Thoracic aorta (tissue), 2 donors: ENCODE data around the gene APOE. TPM values are rescaled to one million over a fixed set of nuclear protein-coding genes. Genes with fewer than 3 reads are reported as not detected.
"Not testable (repeated sequence)": the region's sequence is repeated elsewhere in the genome, so short reads cannot be mapped to it uniquely, and the experiment has no call there.

Source experiments
- ATAC-seq: fragments of 150-250 bp; one replicate; pipeline ENCODE4 v1.8.0; 2017; ENCODE audit warnings: low read depth; ENCODE audit not compliant: insufficient number of reproducible peaks, low FRiP score
- DNase-seq: peaks from one replicate; pipeline ENCODE4 v3.0.0-alpha.2; 2020; ENCODE audit warnings: low spot score
- H3K27ac ChIP-seq, 2 donors: fragments of 200-600 bp; sonication (generic); 1 replicate in 1 of 2; 2 replicates in 1 of 2; pipeline ENCODE4 v1.5.1; 2016; ENCODE audit warnings: mild to moderate bottlenecking in 2 of 2, moderate library complexity in 2 of 2
- H3K27me3 ChIP-seq: fragments of 200-600 bp; sonication (generic); replicated peaks from 2 replicates; pipeline ENCODE4 v1.6.0; 2016; ENCODE audit warnings: mild to moderate bottlenecking; ENCODE audit not compliant: insufficient read depth
- H3K36me3 ChIP-seq: fragments of 200-600 bp; sonication (generic); one replicate; pipeline ENCODE4 v1.5.1; 2016
- H3K4me1 ChIP-seq, 2 donors: fragments of 200-600 bp; sonication (generic); 1 replicate in 1 of 2; 2 replicates in 1 of 2; pipeline versions ENCODE4 v1.5.1 to v1.6.0; 2016; ENCODE audit warnings: low read depth in 2 of 2, mild to moderate bottlenecking in 1 of 2; ENCODE audit not compliant: control insufficient read depth in 1 of 2
- H3K4me3 ChIP-seq: fragments of 200-600 bp; sonication (generic); 2 replicates; pipeline ENCODE4 v1.5.1; 2016; ENCODE audit warnings: mild to moderate bottlenecking
- H3K9me3 ChIP-seq: fragments of 200-600 bp; sonication (generic); 2 replicates; pipeline ENCODE4 v1.5.1; 2016
- total RNA-seq, 2 donors: library from RNA; depleted of rRNA; stranded (reverse); fragments of >200 nt; gene quantifications; one replicate each; pipeline versions ENCODE4 v1.1.0 to v1.2.3, GENCODE V29; 2016
- TF ChIP-seq, protein P1 (sequence below): fragments of 200-600 bp; sonication (generic); IDR thresholded peaks from one replicate; pipeline ENCODE4 v1.5.1; 2019; ENCODE audit warnings: antibody characterized with exemption

Gene APOE
- total RNA-seq, 2 donors from 2014 or later = 111 to 333 TPM

DNA sequence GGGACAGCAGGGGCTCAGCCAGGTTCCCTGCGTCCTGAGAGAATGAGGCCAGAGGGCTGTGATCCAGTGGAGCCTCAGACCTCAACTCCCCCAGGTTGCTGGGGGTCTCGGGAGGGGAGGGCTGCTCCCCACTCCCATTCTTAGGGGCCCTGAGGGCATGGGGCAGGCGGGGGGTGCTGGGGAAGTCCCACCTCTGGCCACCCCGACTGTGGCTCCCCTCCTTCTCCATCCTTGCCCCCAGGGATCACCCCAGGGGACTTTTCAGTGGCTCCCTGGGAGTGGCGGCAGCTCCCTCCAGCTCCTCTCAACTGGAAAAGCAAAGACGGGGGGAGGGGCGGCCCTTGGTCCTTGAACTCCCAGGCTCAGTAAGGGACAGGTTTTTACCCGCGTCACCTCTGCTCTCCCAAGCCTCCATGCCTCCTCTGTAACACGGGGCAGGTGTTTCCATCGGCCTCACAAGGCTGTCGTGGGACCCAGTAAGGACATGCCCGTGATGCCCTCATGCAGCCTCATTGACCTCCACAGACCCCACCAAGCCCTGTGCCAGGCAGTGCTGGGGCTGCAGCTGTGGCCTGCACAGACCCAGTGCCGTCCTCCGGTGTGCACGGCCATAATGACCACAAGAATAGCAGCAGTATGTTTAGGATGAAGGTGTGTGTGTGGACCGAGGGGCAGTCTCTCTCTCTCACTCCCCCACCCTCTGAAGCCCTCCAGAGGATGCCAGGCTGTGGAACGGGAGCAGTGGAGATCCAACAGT lies 26.1 kb upstream of the APOE start:
- H3K27me3 ChIP-seq = no peaks in the 10 kb centered on the region
- TF ChIP-seq, protein P1, sequence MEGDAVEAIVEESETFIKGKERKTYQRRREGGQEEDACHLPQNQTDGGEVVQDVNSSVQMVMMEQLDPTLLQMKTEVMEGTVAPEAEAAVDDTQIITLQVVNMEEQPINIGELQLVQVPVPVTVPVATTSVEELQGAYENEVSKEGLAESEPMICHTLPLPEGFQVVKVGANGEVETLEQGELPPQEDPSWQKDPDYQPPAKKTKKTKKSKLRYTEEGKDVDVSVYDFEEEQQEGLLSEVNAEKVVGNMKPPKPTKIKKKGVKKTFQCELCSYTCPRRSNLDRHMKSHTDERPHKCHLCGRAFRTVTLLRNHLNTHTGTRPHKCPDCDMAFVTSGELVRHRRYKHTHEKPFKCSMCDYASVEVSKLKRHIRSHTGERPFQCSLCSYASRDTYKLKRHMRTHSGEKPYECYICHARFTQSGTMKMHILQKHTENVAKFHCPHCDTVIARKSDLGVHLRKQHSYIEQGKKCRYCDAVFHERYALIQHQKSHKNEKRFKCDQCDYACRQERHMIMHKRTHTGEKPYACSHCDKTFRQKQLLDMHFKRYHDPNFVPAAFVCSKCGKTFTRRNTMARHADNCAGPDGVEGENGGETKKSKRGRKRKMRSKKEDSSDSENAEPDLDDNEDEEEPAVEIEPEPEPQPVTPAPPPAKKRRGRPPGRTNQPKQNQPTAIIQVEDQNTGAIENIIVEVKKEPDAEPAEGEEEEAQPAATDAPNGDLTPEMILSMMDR = no peak
- peaks cover 4 to 12% of the 10 kb centered on the region in 2 donors for H3K4me1 ChIP-seq
- H3K9me3 ChIP-seq = no peaks in the 10 kb centered on the region
- H3K4me3 ChIP-seq = no peak overlapping the region
- DNase-seq (no peak), ATAC-seq (no peak)
- peaks cover 29% of the 10 kb centered on the region for H3K36me3 ChIP-seq
- no peak overlapping the region for H3K27ac ChIP-seq

- peaks cover 23% of the 10 kb centered on the region for H3K36me3 ChIP-seq
- no peak overlapping the region for H3K4me3 ChIP-seq
- DNase-seq (no peak), ATAC-seq (no peak)
- no peaks in the 10 kb centered on the region for H3K27me3 ChIP-seq
- H3K27ac ChIP-seq = no peak overlapping the region
- H3K4me1 ChIP-seq = peaks cover 4 to 14% of the 10 kb centered on the region in 2 donors
- no peaks in the 10 kb centered on the region for H3K9me3 ChIP-seq
- TF ChIP-seq, protein P1 = no peak
These were observed 23.5 kb upstream of the APOE start for GRCh38 chr19:44882063-44882462.

DNA sequence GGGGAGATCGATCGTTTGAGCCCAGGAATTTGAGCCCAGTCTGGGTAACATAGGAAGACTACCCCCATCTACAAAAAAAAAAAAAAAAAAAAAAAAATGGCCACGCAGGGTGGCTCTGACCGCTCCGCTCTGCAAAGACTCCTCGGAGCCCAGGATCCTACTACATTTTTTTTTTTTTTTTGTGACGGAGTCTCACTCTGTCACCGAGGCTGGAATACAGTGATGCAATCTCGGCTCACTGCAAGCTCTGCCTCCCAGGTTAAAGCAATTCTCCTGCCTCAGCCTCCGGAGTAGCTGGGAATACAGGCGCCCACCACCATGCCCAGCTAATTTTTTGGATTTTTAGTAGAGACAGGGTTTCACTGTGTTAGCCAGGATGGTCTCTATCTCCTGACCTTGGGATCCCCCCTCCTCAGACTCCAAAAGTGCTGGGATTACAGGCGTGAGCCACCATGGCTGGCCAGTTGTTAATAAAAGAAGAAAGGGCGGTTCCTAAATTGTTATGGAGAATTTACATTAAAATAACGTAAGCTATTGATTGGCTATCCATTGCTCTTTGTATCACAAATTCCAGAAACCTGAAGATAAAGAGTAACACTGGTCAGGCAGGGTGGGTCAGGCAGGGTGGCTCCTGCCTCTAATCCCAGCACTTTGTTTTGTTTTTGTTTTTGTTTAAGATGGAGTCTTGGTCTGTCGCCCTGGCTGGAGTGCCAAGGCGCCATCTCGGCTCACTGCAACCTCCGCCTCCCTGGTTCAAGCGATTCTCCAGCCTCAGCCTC lies 22.8 kb upstream of the APOE start:
- H3K9me3 ChIP-seq, H3K27ac ChIP-seq, H3K27me3 ChIP-seq, ATAC-seq, H3K4me3 ChIP-seq, DNase-seq: not testable (repeated sequence)
- H3K36me3 ChIP-seq = peaks cover 23% of the 10 kb centered on the region
- peaks cover 4 to 14% of the 10 kb centered on the region in 2 donors for H3K4me1 ChIP-seq

- Histone ChIP-seq H3K9me3 (no peaks in the 10 kb centered on the region), H3K27ac (peak overlapping the region in 1 of 2 donors; percentile 10), H3K36me3 (peaks cover 24% of the 10 kb centered on the region), H3K4me1 (peaks cover 4 to 14% of the 10 kb centered on the region in 2 donors), H3K27me3 (no peaks in the 10 kb centered on the region), H3K4me3 (no peak overlapping the region)
- TF ChIP-seq, protein P1 = no peak
- ATAC-seq = peak; percentile 34
- DNase-seq = no peak
These were observed 21.7 kb upstream of the APOE start for GRCh38 chr19:44883922-44884321.

DNA sequence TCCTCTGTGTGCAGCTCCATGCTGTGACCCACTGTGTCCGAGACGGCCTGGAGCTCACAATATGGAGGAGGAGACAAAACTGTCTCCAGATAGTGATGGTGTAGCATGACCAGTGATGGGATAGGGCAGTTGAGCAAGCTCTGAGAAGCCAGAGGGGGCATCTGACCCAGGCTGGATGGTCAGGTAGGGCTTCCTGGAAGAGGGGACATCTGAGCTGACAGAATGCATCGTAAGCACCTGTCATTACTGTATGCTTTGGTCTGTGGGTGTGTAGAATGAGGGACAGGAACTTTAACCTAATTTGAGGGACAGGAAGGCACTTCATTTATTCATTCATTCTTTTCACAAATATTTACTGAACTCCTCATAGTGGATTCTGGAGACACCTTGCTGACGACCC lies 21.0 kb upstream of the APOE start:
- Histone ChIP-seq H3K9me3 (no peaks in the 10 kb centered on the region), H3K27me3 (no peaks in the 10 kb centered on the region), H3K27ac (peak overlapping the region in 1 of 2 donors; percentile 10), H3K36me3 (peaks cover 24% of the 10 kb centered on the region), H3K4me1 (peaks cover 5 to 17% of the 10 kb centered on the region in 2 donors), H3K4me3 (no peak overlapping the region)
- DNase-seq = no peak
- TF ChIP-seq, protein P1 = no peak
- ATAC-seq = no peak
